Ovary (tissue), 3 donors: ENCODE data around the gene SLC5A12.

Source experiments
- EP300 ChIP-seq: sonication (generic); formaldehyde crosslinking; IDR thresholded peaks from one replicate; pipeline ENCODE4 v1.6.1; 2017; ENCODE audit warnings: antibody characterized with exemption
- POLR2A ChIP-seq: fragments of 450-650 bp; IDR thresholded peaks from one replicate; pipeline ENCODE4 v1.6.1; 2017; ENCODE audit warnings: antibody characterized with exemption, mild to moderate bottlenecking, moderate library complexity
- TF ChIP-seq, protein P1 (sequence below), 3 donors: fragments of 450-650 bp in 2 of 3; fragments of 200-600 bp in 1 of 3; IDR thresholded peaks; one replicate each; pipeline versions ENCODE4 v1.5.1 to v1.8.0; 2016 to 2022; ENCODE audit warnings: antibody characterized with exemption in 3 of 3, mild to moderate bottlenecking in 1 of 3
- donor health status: DM: no; HTN: no; CAD: no.

GRCh38 chr11:26715133-26715532 lies 6.7 kb downstream of the SLC5A12 start:
- TF ChIP-seq EP300, result no peak
- TF ChIP-seq, protein P1, sequence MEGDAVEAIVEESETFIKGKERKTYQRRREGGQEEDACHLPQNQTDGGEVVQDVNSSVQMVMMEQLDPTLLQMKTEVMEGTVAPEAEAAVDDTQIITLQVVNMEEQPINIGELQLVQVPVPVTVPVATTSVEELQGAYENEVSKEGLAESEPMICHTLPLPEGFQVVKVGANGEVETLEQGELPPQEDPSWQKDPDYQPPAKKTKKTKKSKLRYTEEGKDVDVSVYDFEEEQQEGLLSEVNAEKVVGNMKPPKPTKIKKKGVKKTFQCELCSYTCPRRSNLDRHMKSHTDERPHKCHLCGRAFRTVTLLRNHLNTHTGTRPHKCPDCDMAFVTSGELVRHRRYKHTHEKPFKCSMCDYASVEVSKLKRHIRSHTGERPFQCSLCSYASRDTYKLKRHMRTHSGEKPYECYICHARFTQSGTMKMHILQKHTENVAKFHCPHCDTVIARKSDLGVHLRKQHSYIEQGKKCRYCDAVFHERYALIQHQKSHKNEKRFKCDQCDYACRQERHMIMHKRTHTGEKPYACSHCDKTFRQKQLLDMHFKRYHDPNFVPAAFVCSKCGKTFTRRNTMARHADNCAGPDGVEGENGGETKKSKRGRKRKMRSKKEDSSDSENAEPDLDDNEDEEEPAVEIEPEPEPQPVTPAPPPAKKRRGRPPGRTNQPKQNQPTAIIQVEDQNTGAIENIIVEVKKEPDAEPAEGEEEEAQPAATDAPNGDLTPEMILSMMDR (IDR thresholded peaks at IDR 0.05), result no peak
- TF ChIP-seq POLR2A, result no peak
